Measurements from ENCODE around the gene CDC42BPA. TPM values are rescaled to one million over a fixed set of nuclear protein-coding genes. Genes with fewer than 3 reads are reported as not detected.

The CDC42BPA gene
- total and polyA plus RNA-seq, 2 donors (not counting 3 experiments of a cell fraction or from before 2014, with no cell fraction given): 26.1 to 92.6 TPM

DNA sequence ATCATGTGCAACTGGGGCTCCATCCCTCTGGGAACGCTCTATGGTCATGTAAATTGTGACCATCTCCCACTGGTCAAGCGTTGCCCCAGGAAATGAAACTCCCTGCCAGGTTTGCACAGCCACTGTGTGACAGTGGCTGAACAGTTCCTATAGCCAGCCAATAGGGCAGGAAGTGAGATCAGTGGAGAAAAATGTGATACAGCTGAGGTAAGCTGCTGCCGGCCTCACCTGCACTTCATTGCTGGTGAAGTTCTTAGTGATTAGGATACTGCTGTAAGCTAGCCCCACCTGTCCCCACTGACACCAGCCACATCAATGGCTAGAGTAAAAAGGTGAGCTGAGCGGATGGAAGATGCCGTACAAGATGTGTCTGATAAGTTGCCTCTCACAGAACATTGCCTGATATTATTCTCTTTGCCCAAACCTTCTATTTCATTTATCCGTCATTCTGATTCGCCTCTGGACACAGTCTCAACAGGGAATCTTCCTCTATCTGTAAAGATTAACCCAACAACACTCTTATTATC is 38.4 kb upstream of the CDC42BPA start:
- Histone ChIP-seq H3K36me3 (ENCODE audit: control insufficient read depth in 2 of 2, extremely low read depth in 1 of 2, insufficient read depth in 2 of 2, low read length in 2 of 2) (no peaks in the 10 kb centered on the region), H3K27me3 (ENCODE audit: control insufficient read depth in 2 of 2, insufficient read depth in 2 of 2, low read length in 2 of 2) (no peaks in the 10 kb centered on the region), H3K27ac (ENCODE audit: insufficient read depth, low read depth, low read length) (peak overlapping the region; percentile 96), H3K4me2 (ENCODE audit: insufficient read depth, low read length) (peak overlapping the region; percentile 68), H3K9me3 (replicated peaks; ENCODE audit: control insufficient read depth, insufficient read depth, low read length) (no peaks in the 10 kb centered on the region), H3K4me3 (replicated peaks in 1 of 3; ENCODE audit: insufficient read depth in 1 of 3, low read depth in 1 of 3, low read length in 3 of 3) (no peak overlapping the region), H2AFZ (ENCODE audit: low read depth, low read length) (no peak overlapping the region), H3K9ac (replicated peaks; ENCODE audit: extremely low read depth, insufficient read depth, low read length) (peak overlapping the region; percentile 62), H3K79me2 (ENCODE audit: control insufficient read depth, insufficient read depth, low read length) (no peaks in the 10 kb centered on the region), H3K9me1 (replicated peaks; ENCODE audit: control insufficient read depth, extremely low read depth, insufficient read depth, low read length) (no peaks in the 10 kb centered on the region), H3K4me1 (ENCODE audit: control insufficient read depth, extremely low read depth, insufficient read depth, low read length) (peaks cover 43% of the 10 kb centered on the region), H4K20me1 (replicated peaks; ENCODE audit: control insufficient read depth, extremely low read depth, insufficient read depth, low read length) (no peaks in the 10 kb centered on the region)
- POLR2A ChIA-PET: interaction anchor here (1.6 to 2.9 kb wide), 4 partner anchors 13 to 72 kb away, joined by 5 to 15 read pairs (median 6); partner anchors contain the start of gene CDC42BPA
- FAIRE-seq (peak; percentile 67), DNase-seq (ENCODE audit: low read depth, low spot score) (peak; percentile 44)
- BruUV-seq (replicated peaks): no TSS peak
- TF ChIP-seq GATA2 (IDR thresholded peaks at IDR 0.05; ENCODE audit: insufficient read depth, insufficient read length, low read depth, low read length) (peak; percentile 6), FOS (IDR thresholded peaks at IDR 0.05; ENCODE audit: borderline replicate concordance, insufficient read depth, low read length) (no peak), JUN (IDR thresholded peaks at IDR 0.05; ENCODE audit: borderline replicate concordance, insufficient read depth, insufficient read length, low read depth) (peak; percentile 3), CTCF (IDR thresholded peaks at IDR 0.05; ENCODE audit: extremely low read depth in 1 of 2, insufficient read depth in 1 of 2, low read depth in 1 of 2, low read length in 2 of 2) (no peak)
- dilution Hi-C loops (cut with MboI; ENCODE audit: extremely low pct_ligation_motif_present, low sequenced_read_pairs): no loop called here
- intact Hi-C loops (cut with micrococcal nuclease): loop anchor here (1.0 to 2.0 kb wide), 5 partner anchors 14 to 222 kb away; partner anchors contain the start of gene CDC42BPA
- CTCF ChIA-PET: interaction anchor here (0.8 to 2.3 kb wide), 9 partner anchors 9 to 122 kb away, joined by 3 to 20 read pairs (median 5); partner anchors contain the start of gene CDC42BPA

Measured in endothelial cell of umbilical vein (primary cell).